GM21528 (cell line): ENCODE results near the gene HSPA6.
"Not testable (repeated sequence)": the region's sequence is repeated elsewhere in the genome, so short reads cannot be mapped to it uniquely, and the experiment has no call there.

Experiments
- ATAC-seq: cut with Tn5 transposase; IDR thresholded peaks from one replicate; pipeline ENCODE4 v1.9.1; 2021; ENCODE audit warnings: mild to moderate bottlenecking, moderate library complexity; ENCODE audit not compliant: unreplicated experiment, low FRiP score

Gene HSPA6

GRCh38 chr1:161531986-161532643, 7.8 kb downstream of the HSPA6 start:
- no peak for ATAC-seq

GRCh38 chr1:161532644-161533567, 8.6 kb downstream of the HSPA6 start:
- not testable (repeated sequence) for ATAC-seq

GRCh38 chr1:161537068-161537669, 12.8 kb downstream of the HSPA6 start:
- not testable (repeated sequence) for ATAC-seq

GRCh38 chr1:161538925-161539479, 14.7 kb downstream of the HSPA6 start:
- ATAC-seq: not testable (repeated sequence)

- peak; percentile 59 for ATAC-seq
Observed at GRCh38 chr1:161539731-161540569, 15.6 kb downstream of the HSPA6 start.

- ATAC-seq: peak; percentile 27
Observed at GRCh38 chr1:161540570-161540960, 16.2 kb downstream of the HSPA6 start.

- ATAC-seq: peak; percentile 55
Observed at GRCh38 chr1:161542091-161542559, 17.8 kb downstream of the HSPA6 start.

- ATAC-seq: not testable (repeated sequence)
Observed at GRCh38 chr1:161543125-161543524, 18.8 kb downstream of the HSPA6 start.

GRCh38 chr1:161545005-161545731, 20.8 kb downstream of the HSPA6 start:
- ATAC-seq: not testable (repeated sequence)

GRCh38 chr1:161547995-161548741, 23.8 kb downstream of the HSPA6 start:
- not testable (repeated sequence) for ATAC-seq

- not testable (repeated sequence) for ATAC-seq
Observed at GRCh38 chr1:161548749-161549406, 24.5 kb downstream of the HSPA6 start.

GRCh38 chr1:161549652-161550051, 25.3 kb downstream of the HSPA6 start, which contains the start of gene FCGR3A:
FCGR3A (minus strand) TSS chr1:161549818; CDS start chr1:161549736, 82 bp downstream.
- no peak for ATAC-seq

- not testable (repeated sequence) for ATAC-seq
Observed at GRCh38 chr1:161550942-161551341, 26.6 kb downstream of the HSPA6 start.

- not testable (repeated sequence) for ATAC-seq
Observed at GRCh38 chr1:161553631-161554030, 29.3 kb downstream of the HSPA6 start.

- ATAC-seq: not testable (repeated sequence)
Observed at GRCh38 chr1:161554340-161554739, 30.0 kb downstream of the HSPA6 start.

- ATAC-seq: not testable (repeated sequence)
Observed at GRCh38 chr1:161554815-161555417, 30.6 kb downstream of the HSPA6 start.

- ATAC-seq: not testable (repeated sequence)
Observed at GRCh38 chr1:161556143-161556542, 31.8 kb downstream of the HSPA6 start.
